HepG2 (cell line): ENCODE results near the gene PRADC1. TPM values are rescaled to one million over a fixed set of nuclear protein-coding genes. Genes with fewer than 3 reads are reported as not detected.
A peak's percentile ranks its signal among the peaks of the same experiment; 100 is the strongest.

Experiments used
- ARID5B ChIP-seq: IDR thresholded peaks from 2 replicates; pipeline ENCODE4 v1.4.0; 2020; ENCODE audit warnings: mild to moderate bottlenecking, missing genetic modification reagents
- CC2D1A ChIP-seq: sonication (generic); formaldehyde crosslinking; IDR thresholded peaks from 2 replicates; pipeline ENCODE4 v1.8.1; 2023; ENCODE audit warnings: mild to moderate bottlenecking, missing genetic modification reagents
- FOXP4 ChIP-seq: sonication (generic); formaldehyde crosslinking; IDR thresholded peaks from 2 replicates; pipeline ENCODE4 v1.4.0; 2020; ENCODE audit warnings: missing genetic modification reagents
- GABPA ChIP-seq, 2 experiments: IDR thresholded peaks; 2 replicates each; pipeline ENCODE4 v1.6.1; 2011 to 2016; ENCODE audit warnings: low read depth in 2 of 2, low read length in 1 of 2, missing biosample characterization in 1 of 2, missing genetic modification characterization in 1 of 2
- GLMP ChIP-seq: sonication (generic); formaldehyde crosslinking; IDR thresholded peaks from 2 replicates; pipeline ENCODE4 v1.9.0; 2021; ENCODE audit warnings: missing genetic modification reagents, mild to moderate bottlenecking, borderline replicate concordance
- HHEX ChIP-seq: IDR thresholded peaks from 2 replicates; pipeline ENCODE4 v1.6.1; 2016; ENCODE audit warnings: control low read depth
- KLF11 ChIP-seq: IDR thresholded peaks from 2 replicates; pipeline ENCODE4 v1.6.1; 2016; ENCODE audit warnings: missing compliant biosample characterization
- MED1 ChIP-seq: sonication (generic); formaldehyde crosslinking; IDR thresholded peaks from 2 replicates; pipeline ENCODE4 v1.4.0; 2020; ENCODE audit warnings: missing genetic modification reagents
- MTA3 ChIP-seq: sonication (generic); formaldehyde crosslinking; IDR thresholded peaks from 2 replicates; pipeline ENCODE4 v1.4.0; 2020; ENCODE audit warnings: missing genetic modification reagents
- RBM22 ChIP-seq: fragments of 200-400 bp; formaldehyde crosslinking; optimal IDR thresholded peaks from 2 replicates; pipeline ENCODE3; 2017; ENCODE audit warnings: mild to moderate bottlenecking, low read length, moderate library complexity
- SETDB1 ChIP-seq: sonication (generic); formaldehyde crosslinking; IDR thresholded peaks from 2 replicates; pipeline ENCODE4 v1.5.1; 2020; ENCODE audit warnings: missing genetic modification reagents, mild to moderate bottlenecking, borderline replicate concordance
- SIN3B ChIP-seq: fragments of 150-350 bp; IDR thresholded peaks from 2 replicates; pipeline ENCODE4 v1.6.1; 2014; ENCODE audit warnings: low read length
- SP1 ChIP-seq, 2 experiments: fragments of 450-650 bp in 1 of 2; sonication (generic) in 1 of 2; formaldehyde crosslinking in 1 of 2; IDR thresholded peaks; 2 replicates each; pipeline versions ENCODE4 v1.4.0 to v1.6.1; 2016 to 2020; ENCODE audit warnings: missing genetic modification reagents in 1 of 2
- ZKSCAN5 ChIP-seq: sonication (generic); formaldehyde crosslinking; IDR thresholded peaks from 2 replicates; pipeline ENCODE4 v1.5.1; 2020; ENCODE audit warnings: mild to moderate bottlenecking, missing genetic modification reagents
- ZNF232 ChIP-seq: sonication (generic); formaldehyde crosslinking; IDR thresholded peaks from 2 replicates; pipeline ENCODE4 v1.4.0; 2020; ENCODE audit warnings: missing genetic modification reagents, borderline replicate concordance
- ZNF337 ChIP-seq: sonication (generic); formaldehyde crosslinking; IDR thresholded peaks from 2 replicates; pipeline ENCODE4 v1.5.1; 2020; ENCODE audit warnings: missing genetic modification reagents, low read depth, mild to moderate bottlenecking, borderline replicate concordance
- ZNF446 ChIP-seq: sonication (generic); formaldehyde crosslinking; IDR thresholded peaks from 2 replicates; pipeline ENCODE4 v1.5.0; 2020; ENCODE audit warnings: mild to moderate bottlenecking, missing genetic modification reagents
- ZNF570 ChIP-seq: sonication (generic); formaldehyde crosslinking; IDR thresholded peaks from 2 replicates; pipeline ENCODE4 v1.4.0; 2020; ENCODE audit warnings: mild to moderate bottlenecking, missing genetic modification reagents, borderline replicate concordance
- ZNF619 ChIP-seq: sonication (generic); formaldehyde crosslinking; IDR thresholded peaks from 2 replicates; pipeline ENCODE4 v1.4.0; 2020; ENCODE audit warnings: mild to moderate bottlenecking, missing genetic modification reagents
- polyA plus RNA-seq, 8 experiments: library from polyadenylated mRNA; depleted of rRNA in 3 of 8; stranded (reverse) in 7 of 8; unstranded in 1 of 8; fragments of >200 nt; fragmentation: Illumina TruSeq in 4 of 8; extraction: Trizol in 4 of 8; gene quantifications; 2 replicates each; pipeline versions ENCODE4 v1.2.1 to v1.2.3, GENCODE V29; 2011 to 2016; ENCODE audit warnings: low read depth in 4 of 8, missing spikeins in 1 of 8, mixed read lengths in 1 of 8; ENCODE audit not compliant: insufficient read depth in 1 of 8
- total RNA-seq, 5 experiments: library from RNA; depleted of rRNA; stranded (reverse); fragments of >200 nt; fragmentation: Illumina TruSeq; extraction: Trizol; gene quantifications; 2 replicates each; pipeline ENCODE4 v1.2.3, GENCODE V29; 2016; ENCODE audit warnings: low read depth in 1 of 5
- TF ChIP-seq, protein P1 (sequence below), 2 experiments: sonication (generic) in 1 of 2; formaldehyde crosslinking in 1 of 2; IDR thresholded peaks; 2 replicates each; pipeline versions ENCODE4 v1.4.0 to v1.6.1; 2018 to 2020; ENCODE audit warnings: missing genetic modification reagents in 2 of 2, borderline replicate concordance in 1 of 2, low read depth in 1 of 2, mild to moderate bottlenecking in 1 of 2, missing biosample characterization in 1 of 2

PRADC1 gene
- total and polyA plus RNA-seq, 2 of the 13 experiments (the other 11 are each of a cell fraction or from before 2014, with no cell fraction given), result 12.1 to 37.2 TPM

DNA sequence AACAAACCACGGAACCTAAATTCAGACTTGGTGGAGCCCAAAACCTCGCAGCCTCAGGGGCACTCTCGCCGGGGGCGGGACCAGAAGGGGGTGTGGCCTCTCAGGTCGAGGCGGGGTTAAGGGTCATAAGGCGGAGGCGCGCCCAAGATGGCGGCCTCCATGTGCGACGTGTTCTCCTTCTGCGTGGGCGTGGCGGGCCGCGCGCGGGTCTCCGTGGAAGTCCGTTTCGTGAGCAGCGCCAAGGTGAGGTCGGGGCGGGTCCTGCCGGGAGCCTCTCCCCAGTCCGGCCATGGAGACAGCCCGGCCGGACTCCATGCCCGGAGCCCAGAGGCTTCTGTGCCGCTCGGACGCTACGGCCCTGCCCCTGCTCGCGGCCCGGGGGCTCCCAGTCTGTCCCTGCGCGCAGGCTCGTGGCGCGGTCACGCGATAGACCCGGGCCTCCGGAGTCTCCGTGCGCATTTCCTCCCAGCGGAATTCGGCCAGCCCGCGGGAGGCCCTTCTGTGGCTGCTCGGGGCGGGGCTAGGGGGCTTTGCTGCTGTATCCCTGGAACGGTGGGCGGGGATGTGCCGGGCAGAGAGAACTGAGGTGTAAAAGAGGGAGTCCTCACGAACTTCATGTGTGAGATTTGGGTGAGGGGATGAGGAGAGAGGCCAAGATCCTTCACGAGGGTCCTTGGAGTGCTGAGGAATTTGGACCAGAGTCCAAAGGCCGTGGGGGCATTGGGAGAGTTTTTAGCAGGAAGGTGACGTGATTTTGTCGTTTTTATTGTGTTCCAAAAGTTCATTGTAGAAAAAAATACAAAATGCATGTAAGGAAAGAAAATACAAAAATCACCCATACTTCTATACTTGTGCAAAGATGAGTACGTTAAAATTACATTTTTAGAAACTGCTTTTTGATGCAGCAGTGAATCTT, 18.7 kb downstream of the PRADC1 start, which contains the start of gene SMYD5 (continued):
- TF ChIP-seq CC2D1A (CRISPR knock-in tag) (no peak), GLMP (CRISPR knock-in tag) (no peak), GABPA (IDR thresholded peaks at IDR 0.05; ENCODE audit: low read depth, low read length) (no peak), GABPA (CRISPR knock-in tag; IDR thresholded peaks at IDR 0.05; ENCODE audit: low read depth) (peak; percentile 62; the same call in 1 of the 2 replicates), ZNF570 (no peak), RBM22 (peak; percentile 11), MED1 (no peak; the same call in 1 of the 2 replicates), SETDB1 (no peak), SP1 (IDR thresholded peaks at IDR 0.05) (no peak), SP1 (CRISPR knock-in tag; IDR thresholded peaks at IDR 0.05) (peak; percentile 95), ZNF446 (peak; percentile 98), ZNF337 (CRISPR knock-in tag) (peak; percentile 29; the same call in 1 of the 2 replicates), HHEX (CRISPR knock-in tag) (no peak), MTA3 (no peak), ZKSCAN5 (CRISPR knock-in tag) (no peak), KLF11 (CRISPR knock-in tag) (no peak), FOXP4 (CRISPR knock-in tag) (peak; percentile 55), SIN3B (peak; percentile 69; the same call in 1 of the 2 replicates), ZNF619 (CRISPR knock-in tag) (peak; percentile 73; the same call in 1 of the 2 replicates), ZNF232 (CRISPR knock-in tag) (peak; percentile 84), ARID5B (CRISPR knock-in tag) (peak; percentile 54)
- TF ChIP-seq, protein P1, sequence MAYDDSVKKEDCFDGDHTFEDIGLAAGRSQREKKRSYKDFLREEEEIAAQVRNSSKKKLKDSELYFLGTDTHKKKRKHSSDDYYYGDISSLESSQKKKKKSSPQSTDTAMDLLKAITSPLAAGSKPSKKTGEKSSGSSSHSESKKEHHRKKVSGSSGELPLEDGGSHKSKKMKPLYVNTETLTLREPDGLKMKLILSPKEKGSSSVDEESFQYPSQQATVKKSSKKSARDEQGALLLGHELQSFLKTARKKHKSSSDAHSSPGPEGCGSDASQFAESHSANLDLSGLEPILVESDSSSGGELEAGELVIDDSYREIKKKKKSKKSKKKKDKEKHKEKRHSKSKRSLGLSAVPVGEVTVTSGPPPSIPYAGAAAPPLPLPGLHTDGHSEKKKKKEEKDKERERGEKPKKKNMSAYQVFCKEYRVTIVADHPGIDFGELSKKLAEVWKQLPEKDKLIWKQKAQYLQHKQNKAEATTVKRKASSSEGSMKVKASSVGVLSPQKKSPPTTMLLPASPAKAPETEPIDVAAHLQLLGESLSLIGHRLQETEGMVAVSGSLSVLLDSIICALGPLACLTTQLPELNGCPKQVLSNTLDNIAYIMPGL (CRISPR knock-in tag; IDR thresholded peaks at IDR 0.05; ENCODE audit: borderline replicate concordance in 1 of 2, low read depth in 1 of 2), result peak; percentile 65 to 79; a peak in 3 of 4 replicates
